IPS-15b (cell line): Measurements from ENCODE around the gene REPS1.

Experiments used
- H3K27me3 ChIP-seq: one replicate; pipeline ENCODE4 v1.6.1; 2013; ENCODE audit warnings: low read length; ENCODE audit not compliant: control insufficient read depth, insufficient read depth
- H3K36me3 ChIP-seq: one replicate; pipeline ENCODE4 v1.6.1; 2013; ENCODE audit warnings: low read length; ENCODE audit not compliant: control insufficient read depth, insufficient read depth
- H3K4me1 ChIP-seq: one replicate; pipeline ENCODE4 v1.6.1; 2013; ENCODE audit warnings: mild to moderate bottlenecking, low read length; ENCODE audit not compliant: control insufficient read depth, insufficient read depth
- H3K4me3 ChIP-seq: one replicate; pipeline ENCODE4 v1.5.1; 2013; ENCODE audit warnings: low read depth, low read length
- H3K9ac ChIP-seq: one replicate; pipeline ENCODE4 v1.6.1; 2013; ENCODE audit warnings: low read depth, mild to moderate bottlenecking, low read length
- H3K9me3 ChIP-seq: one replicate; pipeline ENCODE4 v1.6.1; 2013; ENCODE audit warnings: mild to moderate bottlenecking, low read length; ENCODE audit not compliant: control insufficient read depth, insufficient read depth

Gene REPS1

DNA sequence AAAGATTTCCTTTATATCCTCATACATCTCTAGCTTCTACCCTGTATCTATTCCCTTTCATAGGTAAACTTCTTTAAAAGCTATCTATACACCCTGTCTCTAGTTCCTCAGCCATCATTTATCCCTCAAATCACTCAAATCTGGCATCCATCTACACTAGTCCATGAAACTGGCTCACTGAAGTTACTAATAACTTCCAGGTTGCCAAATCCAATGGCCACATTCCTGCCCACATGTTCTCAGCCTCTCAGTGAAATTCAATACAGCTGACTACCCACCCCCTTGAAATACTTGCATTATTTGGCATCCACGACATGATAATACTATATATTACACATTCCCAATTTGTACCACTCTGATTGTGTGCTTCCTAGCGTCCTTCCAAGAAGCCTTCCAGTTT, 8.7 kb downstream of the REPS1 start:
- H3K9me3 ChIP-seq, result no peaks in the 10 kb centered on the region
- H3K27me3 ChIP-seq, result no peaks in the 10 kb centered on the region
- no peak overlapping the region for H3K4me3 ChIP-seq
- peaks cover 17% of the 10 kb centered on the region for H3K4me1 ChIP-seq
- H3K36me3 ChIP-seq, result no peaks in the 10 kb centered on the region
- H3K9ac ChIP-seq, result no peak overlapping the region

DNA sequence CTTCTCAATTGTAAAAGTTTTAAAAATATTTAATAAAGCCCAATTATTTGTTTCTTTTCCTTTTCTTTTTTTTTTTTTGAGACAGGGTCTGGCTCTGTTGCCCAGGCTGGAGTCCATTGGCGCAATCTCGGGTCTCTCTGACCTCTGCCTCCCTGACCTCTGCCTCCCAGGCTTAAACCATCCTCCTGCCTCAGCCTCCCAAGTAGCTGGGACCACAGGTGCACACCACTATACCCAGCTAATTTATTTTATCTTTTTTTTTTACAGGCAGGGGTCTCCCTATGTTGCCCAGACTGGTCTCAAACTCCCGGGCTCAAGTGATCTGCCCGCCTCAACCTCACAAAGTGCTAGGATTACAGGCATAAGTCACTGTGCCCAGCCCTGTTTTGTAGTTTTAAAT, 9.8 kb downstream of the REPS1 start:
- no peaks in the 10 kb centered on the region for H3K9me3 ChIP-seq
- peaks cover 20% of the 10 kb centered on the region for H3K4me1 ChIP-seq
- no peaks in the 10 kb centered on the region for H3K27me3 ChIP-seq
- no peak overlapping the region for H3K9ac ChIP-seq
- H3K36me3 ChIP-seq, result no peaks in the 10 kb centered on the region
- H3K4me3 ChIP-seq, result no peak overlapping the region

DNA sequence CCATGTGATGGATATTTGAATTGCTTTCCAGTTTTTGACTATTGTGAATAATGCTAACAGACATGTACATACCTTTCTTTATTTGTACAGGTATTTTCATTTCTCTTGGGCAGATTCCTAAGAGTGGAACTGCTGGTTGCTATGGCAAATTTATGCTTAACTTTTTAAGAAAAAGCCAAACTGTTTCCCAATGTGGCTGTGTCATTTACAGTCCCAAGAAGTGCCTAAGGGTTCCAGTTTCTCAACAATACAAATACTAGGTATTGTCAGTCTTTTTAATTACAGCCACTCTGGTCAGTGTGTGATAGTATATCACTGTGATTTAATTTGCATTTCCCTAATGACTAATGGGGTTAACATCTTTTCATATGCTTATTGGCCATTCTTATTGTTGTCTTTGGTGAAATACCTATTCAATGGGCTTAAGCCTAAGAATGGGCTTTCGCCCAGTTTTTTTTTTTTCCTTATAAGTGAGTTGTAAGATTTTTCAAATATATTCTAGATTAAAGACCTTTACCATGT, 10.3 kb downstream of the REPS1 start:
- H3K4me3 ChIP-seq, result no peak overlapping the region
- no peaks in the 10 kb centered on the region for H3K27me3 ChIP-seq
- no peak overlapping the region for H3K9ac ChIP-seq
- H3K36me3 ChIP-seq, result no peaks in the 10 kb centered on the region
- no peaks in the 10 kb centered on the region for H3K9me3 ChIP-seq
- H3K4me1 ChIP-seq, result peaks cover 21% of the 10 kb centered on the region

DNA sequence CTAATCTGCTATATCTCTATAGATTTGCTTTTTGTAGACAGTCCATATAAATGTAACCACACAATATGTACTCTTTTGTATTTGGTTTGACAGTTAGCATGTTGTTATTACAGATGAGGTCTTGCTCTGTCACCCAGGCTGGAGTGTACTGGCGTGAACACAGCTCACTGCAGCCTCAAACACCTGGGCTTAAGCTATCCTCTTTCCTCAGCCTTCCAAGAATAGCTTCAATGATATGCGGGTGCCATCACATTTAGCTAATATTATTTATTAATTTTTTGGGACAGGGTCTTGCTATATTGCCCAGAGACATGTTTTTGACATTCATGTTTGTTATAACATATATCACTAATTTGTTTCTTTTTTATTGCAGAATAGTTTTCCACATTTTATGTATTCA, 10.8 kb downstream of the REPS1 start:
- Histone ChIP-seq H3K27me3 (no peaks in the 10 kb centered on the region), H3K4me3 (no peak overlapping the region), H3K4me1 (peaks cover 24% of the 10 kb centered on the region), H3K36me3 (no peaks in the 10 kb centered on the region), H3K9ac (no peak overlapping the region), H3K9me3 (no peaks in the 10 kb centered on the region)

DNA sequence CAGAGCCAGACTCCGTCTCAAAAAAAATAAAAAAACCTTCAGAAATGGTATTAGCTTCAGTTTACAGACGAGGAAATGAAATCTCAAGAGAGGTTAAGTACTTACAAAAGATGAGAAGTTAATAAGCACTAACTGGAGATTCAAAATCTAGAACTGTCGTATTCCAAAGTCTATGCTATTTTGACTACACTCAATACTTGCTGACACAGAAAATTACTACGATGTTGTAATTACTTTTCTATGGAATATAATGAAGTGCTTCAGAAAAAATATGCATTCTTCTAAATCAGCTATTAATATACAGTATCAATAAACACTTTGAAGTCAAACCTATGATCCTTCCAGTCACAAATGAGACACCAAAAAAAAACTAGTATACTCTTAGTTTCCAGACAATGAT, 12.2 kb downstream of the REPS1 start:
- H3K9me3 ChIP-seq, result no peaks in the 10 kb centered on the region
- no peak overlapping the region for H3K4me3 ChIP-seq
- no peaks in the 10 kb centered on the region for H3K27me3 ChIP-seq
- no peak overlapping the region for H3K9ac ChIP-seq
- H3K36me3 ChIP-seq, result no peaks in the 10 kb centered on the region
- peaks cover 32% of the 10 kb centered on the region for H3K4me1 ChIP-seq

DNA sequence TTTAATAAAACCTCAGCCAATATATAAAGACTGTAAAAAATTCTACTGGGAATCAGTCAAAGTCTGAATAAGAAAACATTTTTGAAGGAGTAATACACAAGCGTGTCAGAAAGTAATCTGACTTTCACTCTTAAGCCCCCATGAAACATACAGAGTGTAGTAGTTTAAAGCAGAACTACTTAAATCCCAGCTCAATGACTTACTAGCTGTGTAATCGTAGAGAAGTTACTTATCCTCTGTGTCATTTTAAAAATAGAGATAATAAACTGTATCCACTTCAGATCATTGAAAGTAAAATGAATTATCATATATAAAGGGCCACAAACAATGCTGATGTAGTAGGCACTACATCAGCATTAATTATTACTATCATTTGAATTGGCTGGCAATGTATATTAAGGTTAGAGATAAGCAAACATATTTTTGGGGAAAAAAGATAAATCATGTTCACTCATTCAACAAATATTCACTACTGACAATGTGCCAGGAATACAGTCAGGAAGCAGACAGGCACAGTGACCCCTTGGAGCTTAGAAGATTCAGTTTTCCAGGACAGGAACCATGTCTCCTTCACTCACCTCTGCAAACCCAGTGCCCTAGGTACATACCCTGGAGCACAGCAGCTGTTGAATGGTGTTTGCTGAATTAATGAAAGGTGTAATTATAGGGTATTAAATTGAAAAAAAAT, 14.4 kb downstream of the REPS1 start:
- Histone ChIP-seq H3K36me3 (no peaks in the 10 kb centered on the region), H3K4me1 (peaks cover 21% of the 10 kb centered on the region), H3K9me3 (no peaks in the 10 kb centered on the region), H3K9ac (no peak overlapping the region), H3K27me3 (no peaks in the 10 kb centered on the region), H3K4me3 (no peak overlapping the region)

DNA sequence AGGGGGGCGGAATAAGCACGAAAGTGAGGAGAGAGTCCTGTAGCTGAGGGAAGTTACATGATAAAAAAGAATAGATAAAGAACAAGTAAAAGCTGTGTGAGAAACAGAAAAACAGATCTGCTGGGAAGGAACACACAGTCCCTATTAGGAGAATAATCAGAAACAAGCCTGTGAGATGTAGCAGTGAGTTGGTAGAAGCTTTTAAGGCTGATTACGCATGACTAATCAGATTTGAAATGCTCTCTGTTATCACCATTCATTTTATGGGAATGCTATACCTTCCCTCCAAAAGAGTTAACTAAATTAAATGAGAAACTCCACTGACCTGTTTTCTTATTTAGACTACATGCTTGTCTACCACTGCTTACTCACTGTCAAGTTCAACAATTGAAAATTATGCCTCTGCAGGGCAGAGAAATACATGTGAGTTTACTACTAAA, 15.8 kb downstream of the REPS1 start:
- Histone ChIP-seq H3K9ac (no peak overlapping the region), H3K27me3 (no peaks in the 10 kb centered on the region), H3K9me3 (no peaks in the 10 kb centered on the region), H3K4me1 (peaks cover 23% of the 10 kb centered on the region), H3K36me3 (no peaks in the 10 kb centered on the region), H3K4me3 (no peak overlapping the region)

DNA sequence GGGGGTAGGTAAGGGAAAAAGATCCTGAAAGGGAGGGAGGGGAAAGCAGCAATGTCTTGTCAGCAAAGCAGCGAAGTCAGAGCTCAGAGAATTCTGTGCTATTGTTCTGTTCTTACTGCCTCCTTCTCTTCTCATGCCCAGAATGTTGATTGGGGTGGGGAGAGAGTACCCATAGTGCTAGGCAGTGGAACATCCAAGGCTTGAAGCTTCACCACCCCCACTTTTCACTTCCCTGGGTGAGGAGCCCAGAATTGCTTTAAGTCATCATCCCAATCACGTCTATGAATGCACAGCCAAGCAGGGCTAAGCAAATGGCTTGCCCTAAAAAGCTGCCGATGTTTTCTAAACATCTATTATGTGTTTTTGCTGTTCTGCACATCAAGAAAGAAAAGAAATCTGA, 16.5 kb downstream of the REPS1 start:
- Histone ChIP-seq H3K9me3 (no peaks in the 10 kb centered on the region), H3K4me1 (peaks cover 23% of the 10 kb centered on the region), H3K9ac (no peak overlapping the region), H3K36me3 (no peaks in the 10 kb centered on the region), H3K27me3 (no peaks in the 10 kb centered on the region), H3K4me3 (no peak overlapping the region)

DNA sequence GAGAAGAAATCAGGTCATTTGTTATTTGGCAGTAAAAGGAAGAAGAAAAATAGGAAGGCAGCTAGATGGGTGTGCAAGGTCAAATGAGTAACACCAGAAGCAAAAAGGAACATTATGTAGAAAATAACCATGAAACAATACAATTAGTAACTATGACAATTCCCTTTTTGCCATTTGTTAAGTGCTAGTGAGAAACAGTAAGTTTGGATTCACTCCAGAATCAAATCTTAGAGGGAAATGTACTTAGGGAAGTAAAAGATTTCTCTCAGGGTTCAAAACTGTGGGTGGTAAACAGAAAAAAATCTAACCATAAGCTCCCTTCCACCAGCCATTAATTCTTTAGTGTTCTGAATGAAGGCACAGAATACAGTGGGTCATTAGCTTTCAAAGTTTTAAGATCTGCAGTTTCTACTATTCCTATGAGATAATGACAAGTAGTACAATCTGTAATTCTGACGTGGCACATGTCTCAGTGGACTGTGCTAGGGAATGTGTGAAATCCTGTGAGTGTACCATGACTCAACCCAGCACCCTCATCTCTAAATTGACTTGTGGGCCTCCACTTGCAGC, 17.1 kb downstream of the REPS1 start:
- Histone ChIP-seq H3K4me1 (peaks cover 23% of the 10 kb centered on the region), H3K9me3 (no peaks in the 10 kb centered on the region), H3K36me3 (no peaks in the 10 kb centered on the region), H3K4me3 (no peak overlapping the region), H3K27me3 (no peaks in the 10 kb centered on the region), H3K9ac (no peak overlapping the region)

DNA sequence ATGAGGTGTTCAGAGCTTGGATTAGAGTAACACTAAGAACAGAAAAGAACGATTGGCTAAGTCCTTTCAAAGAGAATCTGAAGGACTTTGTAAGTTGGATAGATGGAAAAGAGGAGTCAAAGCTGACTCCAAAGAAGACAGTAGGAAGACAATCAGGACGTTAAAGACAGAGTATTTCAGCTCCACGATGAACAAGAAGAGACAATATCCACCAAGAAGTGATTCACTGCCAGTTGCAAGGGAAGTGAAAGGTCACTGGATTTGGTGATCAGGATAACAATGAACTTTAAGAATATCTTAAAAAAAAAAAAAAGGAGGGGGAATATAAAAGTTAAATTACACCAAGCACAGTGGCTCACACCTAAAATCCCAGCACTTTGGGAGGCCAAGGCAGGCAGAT, 17.9 kb downstream of the REPS1 start:
- H3K27me3 ChIP-seq, result no peaks in the 10 kb centered on the region
- H3K36me3 ChIP-seq, result no peaks in the 10 kb centered on the region
- H3K9me3 ChIP-seq, result no peaks in the 10 kb centered on the region
- H3K4me1 ChIP-seq, result peaks cover 20% of the 10 kb centered on the region
- no peak overlapping the region for H3K9ac ChIP-seq
- no peak overlapping the region for H3K4me3 ChIP-seq

DNA sequence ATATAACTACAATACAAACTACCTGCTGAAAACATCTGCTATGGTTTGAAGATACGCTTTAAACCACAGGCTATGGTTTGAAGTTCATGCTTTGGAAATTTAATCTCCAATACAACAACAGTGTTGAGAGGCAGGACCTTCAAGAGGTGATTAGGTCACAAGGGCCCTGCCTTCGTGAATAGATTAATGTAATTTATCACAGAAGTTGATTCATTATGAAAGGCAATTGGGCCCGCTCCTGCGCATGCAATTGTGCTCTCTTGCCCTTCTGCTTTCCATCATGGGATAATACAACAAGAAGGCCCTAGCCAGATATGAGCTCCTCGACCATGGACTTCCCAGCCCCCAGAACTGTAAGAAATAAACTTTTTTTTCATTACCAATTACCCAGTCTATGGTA, 21.2 kb downstream of the REPS1 start:
- Histone ChIP-seq H3K36me3 (no peaks in the 10 kb centered on the region), H3K4me1 (peaks cover 8% of the 10 kb centered on the region), H3K4me3 (no peak overlapping the region)

DNA sequence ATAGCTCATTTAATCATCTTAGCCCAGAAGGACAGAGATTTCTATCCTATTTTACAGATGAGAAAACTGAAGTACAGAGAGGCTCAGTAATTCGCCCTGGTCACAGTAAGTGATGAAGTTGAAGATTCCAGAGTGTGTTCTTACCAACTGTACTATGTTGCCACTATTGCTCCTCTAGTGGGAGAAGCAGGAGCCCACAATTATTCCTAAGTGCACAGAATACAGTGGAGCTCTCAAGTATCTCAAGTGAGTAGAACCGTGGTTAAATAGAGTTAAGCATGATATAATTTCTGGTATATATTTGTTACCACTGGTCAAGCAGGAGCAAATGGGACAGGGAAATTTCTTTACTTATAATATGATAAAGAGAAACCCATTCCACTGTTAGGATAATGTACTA, 22.1 kb downstream of the REPS1 start:
- Histone ChIP-seq H3K36me3 (no peaks in the 10 kb centered on the region), H3K9ac (no peak overlapping the region), H3K4me3 (no peak overlapping the region), H3K27me3 (no peaks in the 10 kb centered on the region), H3K4me1 (peaks cover 4% of the 10 kb centered on the region), H3K9me3 (no peaks in the 10 kb centered on the region)

More for the DNA sequence above, 21.2 kb downstream of the REPS1 start:
- H3K27me3 ChIP-seq, result no peaks in the 10 kb centered on the region
- H3K9ac ChIP-seq, result no peak overlapping the region
- H3K9me3 ChIP-seq, result no peaks in the 10 kb centered on the region
